ENCODE measurements around the gene FBXL19. TPM values are rescaled to one million over a fixed set of nuclear protein-coding genes. Genes with fewer than 3 reads are reported as not detected.

Gene FBXL19
- total and polyA plus RNA-seq, 2 of the 13 experiments (the other 11 are each of a cell fraction or from before 2014, with no cell fraction given): 6.0 to 13.7 TPM

GRCh38 chr16:30948667-30949649 is 25.6 kb downstream of the FBXL19 start, which contains the start of gene ORAI3 (continued):
- TF ChIP-seq BRF2 (CRISPR knock-in tag; IDR thresholded peaks at IDR 0.05): no peak; the same call in 1 of the 2 replicates
- no peak for TF ChIP-seq NR1H2 (CRISPR knock-in tag; IDR thresholded peaks at IDR 0.05; ENCODE audit: borderline replicate concordance, low read depth)
- no peak for TF ChIP-seq ZNF275 (CRISPR knock-in tag; IDR thresholded peaks at IDR 0.05; ENCODE audit: borderline replicate concordance)
- no peak for TF ChIP-seq KMT2B (CRISPR knock-in tag; IDR thresholded peaks at IDR 0.05)
- no peak; the same call in 1 of the 2 replicates for TF ChIP-seq ETS1 (CRISPR knock-in tag; IDR thresholded peaks at IDR 0.05)
- TF ChIP-seq SP140L (CRISPR knock-in tag; IDR thresholded peaks at IDR 0.05; ENCODE audit: borderline replicate concordance): no peak; the same call in 1 of the 2 replicates
- TF ChIP-seq ZNF235 (CRISPR knock-in tag; IDR thresholded peaks at IDR 0.05; ENCODE audit: borderline replicate concordance): no peak
- TF ChIP-seq TFDP1 (CRISPR knock-in tag; IDR thresholded peaks at IDR 0.05; ENCODE audit: borderline replicate concordance): no peak
- no peak for TF ChIP-seq THAP8 (CRISPR knock-in tag; IDR thresholded peaks at IDR 0.05; ENCODE audit: borderline replicate concordance)
- TF ChIP-seq GLMP (CRISPR knock-in tag; IDR thresholded peaks at IDR 0.05; ENCODE audit: borderline replicate concordance): no peak
- no peak for TF ChIP-seq PAWR (CRISPR knock-in tag; IDR thresholded peaks at IDR 0.05; ENCODE audit: borderline replicate concordance)
- TF ChIP-seq PITX1 (CRISPR knock-in tag; IDR thresholded peaks at IDR 0.05): no peak
- TF ChIP-seq IKZF1 (IDR thresholded peaks at IDR 0.05): no peak
- peak; percentile 85 for TF ChIP-seq PATZ1 (CRISPR knock-in tag; IDR thresholded peaks at IDR 0.05)
- TF ChIP-seq SMYD3 (CRISPR knock-in tag; IDR thresholded peaks at IDR 0.05): 0 out of 2 replicates have a peak, but pooled peaks have one; percentile 2
- TF ChIP-seq ETV5 (CRISPR knock-in tag; IDR thresholded peaks at IDR 0.05; ENCODE audit: borderline replicate concordance): peak; percentile 56; the same call in 1 of the 2 replicates
- TF ChIP-seq NFE2L2 (IDR thresholded peaks at IDR 0.05; ENCODE audit: low read length): no peak
- TF ChIP-seq ZBTB38 (CRISPR knock-in tag; IDR thresholded peaks at IDR 0.05): no peak; the same call in 1 of the 2 replicates

All from HepG2 (cell line).